PC-3 (cell line): ENCODE data around the gene RIMBP2.

Source experiments
- CTCF ChIP-seq: fragments of 300-600 bp; sonication (generic); conservative IDR thresholded peaks from 2 replicates; pipeline ENCODE4 v1.5.1; 2017; ENCODE audit warnings: antibody characterized with exemption, low read depth, mild to moderate bottlenecking, low read length
- EZH2 ChIP-seq: fragments of 300-600 bp; sonication (generic); IDR thresholded peaks from one replicate; pipeline ENCODE4 v1.6.1; 2017; ENCODE audit warnings: antibody characterized with exemption, mild to moderate bottlenecking, low read length; ENCODE audit not compliant: unreplicated experiment
- EZH2phosphoT487 ChIP-seq: fragments of 300-600 bp; sonication (generic); IDR thresholded peaks from 2 replicates; pipeline ENCODE4 v1.6.1; 2018; ENCODE audit warnings: mild to moderate bottlenecking, antibody characterized with exemption, low read length, borderline replicate concordance

DNA sequence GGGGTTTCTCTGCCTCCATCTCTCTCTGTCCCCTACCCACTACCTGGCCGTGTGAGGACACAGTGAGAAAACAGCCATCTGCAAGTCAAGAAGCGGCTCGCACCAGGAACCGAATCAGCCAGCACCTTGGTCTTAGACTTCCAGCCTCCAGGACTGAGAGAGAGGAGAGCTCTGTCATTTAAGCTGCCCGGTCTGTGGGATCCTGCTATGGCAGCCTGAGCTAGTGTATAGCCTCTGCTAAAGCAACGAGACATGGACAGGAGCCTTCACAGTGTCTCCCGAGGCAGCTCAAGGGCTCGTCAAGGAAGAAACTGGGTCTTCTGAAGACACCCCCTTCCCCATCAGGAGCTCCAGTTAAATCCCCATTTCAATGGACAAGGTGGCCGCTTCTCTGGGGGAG is 192.9 kb downstream of the RIMBP2 start:
- TF ChIP-seq EZH2 (no peak), CTCF (no peak), EZH2phosphoT487 (no peak)
